GM13976 (cell line): ENCODE data around the gene ARL17B.
"Not testable (repeated sequence)": the region's sequence is repeated elsewhere in the genome, so short reads cannot be mapped to it uniquely, and the experiment has no call there.

Experiments
- DNase-seq: peaks from one replicate; pipeline ENCODE4 v3.0.0; 2012; ENCODE audit warnings: low spot score
- in situ Hi-C: fragments of 300-500 bp; cut with MboI; formaldehyde crosslinking; loops from one replicate; pipeline ENCODE4 v1.12.0; 2022; ENCODE audit warnings: low sequenced_read_pairs, mixed read lengths, inconsistent platforms; ENCODE audit not compliant: unreplicated experiment
- TF ChIP-seq, protein P1 (sequence below): IDR thresholded peaks from 2 replicates; pipeline ENCODE4 v1.5.1; 2012; ENCODE audit warnings: borderline replicate concordance, mild to moderate bottlenecking; ENCODE audit not compliant: insufficient read depth; ENCODE audit errors: extremely low read depth, missing control alignments, control extremely low read depth

ARL17B gene

DNA sequence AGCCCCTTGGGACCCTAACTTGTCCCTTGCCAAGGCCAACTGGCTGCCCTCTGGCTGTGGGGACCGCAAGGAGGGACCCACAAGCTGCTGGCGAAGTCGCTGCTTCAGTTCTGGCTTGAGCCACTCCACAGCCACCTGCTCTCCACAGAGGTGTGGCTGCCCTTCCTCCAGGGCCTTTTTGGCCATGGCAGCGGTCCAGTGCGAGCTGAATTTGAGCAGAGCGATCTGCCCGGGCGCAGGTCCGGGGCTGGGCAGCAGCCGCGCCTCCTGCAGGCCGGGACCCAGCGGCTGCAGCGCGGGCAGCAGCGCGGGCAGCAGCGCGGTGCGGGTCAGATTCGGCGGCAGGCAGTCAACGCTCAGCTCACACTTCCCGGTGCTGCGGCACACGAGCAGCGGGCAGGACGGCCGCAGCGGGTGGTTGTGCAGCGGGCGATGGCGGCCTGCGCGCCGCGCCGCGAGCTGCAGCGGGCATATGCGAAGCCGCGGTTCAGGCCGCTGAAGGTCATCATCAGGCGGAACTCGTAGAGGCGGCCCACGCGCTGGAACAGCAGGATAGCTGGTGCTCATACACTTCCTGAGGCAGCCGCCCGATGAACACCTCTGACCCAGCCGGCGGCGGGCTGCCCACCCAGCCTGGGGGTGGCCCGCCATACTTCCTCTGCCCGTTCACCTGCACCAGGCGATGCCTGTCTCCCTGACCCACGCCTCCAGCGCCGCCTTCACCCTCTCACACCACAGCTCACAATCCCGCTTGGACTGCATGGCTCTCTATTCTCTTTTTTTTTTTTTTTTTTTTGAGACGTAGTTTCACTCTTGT, 101.5 kb downstream of the ARL17B start:
- TF ChIP-seq, protein P1, sequence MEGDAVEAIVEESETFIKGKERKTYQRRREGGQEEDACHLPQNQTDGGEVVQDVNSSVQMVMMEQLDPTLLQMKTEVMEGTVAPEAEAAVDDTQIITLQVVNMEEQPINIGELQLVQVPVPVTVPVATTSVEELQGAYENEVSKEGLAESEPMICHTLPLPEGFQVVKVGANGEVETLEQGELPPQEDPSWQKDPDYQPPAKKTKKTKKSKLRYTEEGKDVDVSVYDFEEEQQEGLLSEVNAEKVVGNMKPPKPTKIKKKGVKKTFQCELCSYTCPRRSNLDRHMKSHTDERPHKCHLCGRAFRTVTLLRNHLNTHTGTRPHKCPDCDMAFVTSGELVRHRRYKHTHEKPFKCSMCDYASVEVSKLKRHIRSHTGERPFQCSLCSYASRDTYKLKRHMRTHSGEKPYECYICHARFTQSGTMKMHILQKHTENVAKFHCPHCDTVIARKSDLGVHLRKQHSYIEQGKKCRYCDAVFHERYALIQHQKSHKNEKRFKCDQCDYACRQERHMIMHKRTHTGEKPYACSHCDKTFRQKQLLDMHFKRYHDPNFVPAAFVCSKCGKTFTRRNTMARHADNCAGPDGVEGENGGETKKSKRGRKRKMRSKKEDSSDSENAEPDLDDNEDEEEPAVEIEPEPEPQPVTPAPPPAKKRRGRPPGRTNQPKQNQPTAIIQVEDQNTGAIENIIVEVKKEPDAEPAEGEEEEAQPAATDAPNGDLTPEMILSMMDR = peak; percentile 34
- in situ Hi-C loops = loop anchor here (25.0 kb wide), 1 partner anchor 673 kb away; no protein-coding TSS in a partner anchor
- DNase-seq = not testable (repeated sequence)

DNA sequence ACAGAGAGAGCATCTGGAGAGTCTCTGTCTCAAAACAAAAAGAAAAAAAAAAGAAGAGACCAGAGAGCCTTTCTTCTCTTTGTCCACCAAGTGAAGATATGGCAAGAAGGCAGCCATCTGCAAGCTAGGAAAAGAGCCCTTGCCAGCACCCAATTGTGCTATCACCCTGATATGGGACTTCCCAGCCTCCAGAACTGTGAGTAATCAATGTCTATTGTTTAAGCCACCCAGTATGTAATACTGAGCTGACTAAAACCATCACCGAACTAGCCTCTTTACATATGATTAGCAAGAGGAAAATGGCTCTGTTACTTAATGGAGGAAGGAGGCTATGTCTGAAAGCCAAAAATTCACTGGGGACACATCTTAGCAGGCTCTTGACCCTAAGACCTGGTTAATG, 105.2 kb downstream of the ARL17B start:
- in situ Hi-C loops = loop anchor here (25.0 kb wide), 1 partner anchor 669 kb away; no protein-coding TSS in a partner anchor
- not testable (repeated sequence) for DNase-seq

DNA sequence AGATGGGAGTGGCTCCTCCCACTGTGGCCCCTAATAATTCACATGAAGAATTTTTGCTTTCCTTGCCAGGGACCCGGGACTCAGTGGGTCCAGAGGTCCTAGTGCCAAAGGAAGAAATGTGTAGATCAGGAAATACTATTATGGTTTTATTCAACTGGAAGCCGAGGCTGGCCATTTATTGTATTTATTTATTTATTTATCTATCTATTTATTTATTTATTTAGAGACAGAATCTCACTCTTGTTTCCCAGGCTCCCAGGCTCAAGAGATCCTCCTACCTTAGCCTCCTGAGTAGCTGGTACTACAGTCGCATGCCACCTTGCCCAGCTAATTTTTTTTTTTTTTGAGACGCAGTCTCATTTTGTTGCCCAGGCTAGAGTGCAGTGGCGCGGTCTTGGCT, 107.4 kb downstream of the ARL17B start:
- in situ Hi-C loops = loop anchor here (25.0 kb wide), 1 partner anchor 667 kb away; no protein-coding TSS in a partner anchor
- DNase-seq = not testable (repeated sequence)

DNA sequence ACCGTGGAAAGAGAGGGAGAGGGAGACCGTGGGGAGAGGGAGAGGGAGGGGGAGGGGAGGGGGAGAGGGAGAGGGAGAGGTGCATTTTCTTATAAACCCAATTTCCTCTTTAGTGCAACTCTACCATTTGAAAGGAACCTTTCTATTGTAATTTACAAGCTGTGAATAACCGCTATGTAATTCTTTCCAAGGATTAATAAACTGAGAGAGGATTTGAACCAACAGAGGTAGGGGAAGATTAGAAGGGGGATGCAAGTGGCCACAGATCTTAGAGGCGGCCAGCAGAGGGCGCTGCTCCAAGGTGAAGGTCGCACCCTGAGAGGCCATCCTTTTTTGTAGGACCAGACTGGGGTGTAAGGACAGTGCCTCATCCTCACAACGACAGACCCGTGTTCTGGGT, 107.8 kb downstream of the ARL17B start:
- in situ Hi-C loops = loop anchor here (25.0 kb wide), 1 partner anchor 666 kb away; no protein-coding TSS in a partner anchor
- TF ChIP-seq, protein P1 = peak; percentile 86
- peak; percentile 83 for DNase-seq

DNA sequence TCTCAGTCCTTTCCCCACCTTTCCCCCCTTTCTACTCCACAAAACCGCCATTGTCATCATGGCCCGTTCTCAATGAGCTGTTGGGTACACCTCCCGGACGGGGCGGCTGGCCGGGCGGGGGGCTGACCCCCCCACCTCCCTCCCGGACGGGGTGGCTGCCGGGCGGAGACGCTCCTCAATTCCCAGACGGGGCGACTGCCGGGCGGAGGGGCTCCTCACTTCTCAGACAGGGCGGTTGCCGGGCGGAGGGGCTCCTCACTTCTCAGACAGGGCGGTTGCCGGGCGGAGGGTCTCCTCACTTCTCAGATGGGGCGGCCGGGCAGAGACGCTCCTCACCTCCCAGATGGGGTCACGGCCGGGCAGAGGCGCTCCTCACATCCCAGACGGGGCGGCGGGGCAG, 108.8 kb downstream of the ARL17B start:
- in situ Hi-C loops = loop anchor here (25.0 kb wide), 1 partner anchor 666 kb away; no protein-coding TSS in a partner anchor
- DNase-seq = not testable (repeated sequence)

DNA sequence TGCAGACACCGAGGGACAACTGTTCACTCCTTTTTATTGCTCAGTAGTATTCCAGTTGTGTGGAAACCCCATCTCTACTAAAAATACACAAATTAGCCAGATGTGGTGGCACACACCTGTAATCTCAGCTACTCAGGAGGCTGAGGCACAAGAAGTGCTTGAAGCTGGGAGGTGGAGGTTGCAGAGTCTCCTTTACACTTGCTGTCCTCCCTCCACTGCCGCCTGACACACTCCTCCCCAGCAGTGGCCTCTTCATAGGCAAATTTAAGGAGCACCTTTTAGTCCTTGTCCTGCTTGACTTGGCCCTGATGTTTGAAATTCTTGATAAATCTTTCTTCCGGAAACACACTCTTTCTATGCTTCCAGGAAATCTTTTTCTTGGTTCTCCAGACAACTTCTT, 112.4 kb downstream of the ARL17B start:
- in situ Hi-C loops, DNase-seq: not testable (repeated sequence)

DNA sequence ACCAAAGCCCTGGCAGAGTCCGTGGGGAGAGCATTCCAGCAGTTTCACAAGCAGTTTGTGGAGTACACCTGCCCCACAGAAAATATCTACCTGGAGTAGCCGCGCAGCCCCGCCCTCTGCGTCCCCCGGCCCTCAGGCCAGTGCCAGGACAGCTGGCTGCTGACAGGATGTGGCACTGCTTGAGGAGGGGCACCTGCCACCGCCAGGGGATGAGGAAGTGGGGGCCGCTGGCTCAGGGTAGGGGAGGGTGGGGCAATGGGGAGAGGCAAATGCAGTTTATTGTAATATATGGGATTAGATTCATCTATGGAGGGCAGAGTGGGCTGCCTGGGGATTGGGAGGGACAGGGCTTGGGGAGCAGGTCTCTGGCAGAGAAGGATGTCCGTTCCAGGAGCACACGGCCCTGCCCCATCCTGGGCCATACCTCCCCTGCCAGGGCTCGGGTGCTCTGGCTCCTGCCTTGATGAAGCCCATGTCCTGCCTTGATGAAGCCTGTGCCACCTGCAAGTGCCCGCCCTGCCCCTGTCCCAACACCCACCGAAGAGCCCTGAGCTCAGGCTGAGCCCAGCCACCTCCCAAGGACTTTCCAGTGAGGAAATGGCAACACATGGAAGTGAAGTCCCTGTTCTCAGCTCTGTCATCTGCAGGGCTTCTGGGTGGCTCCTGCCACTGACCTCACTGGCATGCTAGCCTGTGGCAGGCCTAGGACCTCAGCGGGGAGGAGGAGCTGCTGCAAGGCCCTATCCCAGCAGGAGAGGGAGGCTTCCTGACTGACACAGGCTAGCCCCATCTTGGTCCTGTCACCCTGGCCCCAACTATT, 116.4 kb downstream of the ARL17B start:
- in situ Hi-C loops, DNase-seq: not testable (repeated sequence)

DNA sequence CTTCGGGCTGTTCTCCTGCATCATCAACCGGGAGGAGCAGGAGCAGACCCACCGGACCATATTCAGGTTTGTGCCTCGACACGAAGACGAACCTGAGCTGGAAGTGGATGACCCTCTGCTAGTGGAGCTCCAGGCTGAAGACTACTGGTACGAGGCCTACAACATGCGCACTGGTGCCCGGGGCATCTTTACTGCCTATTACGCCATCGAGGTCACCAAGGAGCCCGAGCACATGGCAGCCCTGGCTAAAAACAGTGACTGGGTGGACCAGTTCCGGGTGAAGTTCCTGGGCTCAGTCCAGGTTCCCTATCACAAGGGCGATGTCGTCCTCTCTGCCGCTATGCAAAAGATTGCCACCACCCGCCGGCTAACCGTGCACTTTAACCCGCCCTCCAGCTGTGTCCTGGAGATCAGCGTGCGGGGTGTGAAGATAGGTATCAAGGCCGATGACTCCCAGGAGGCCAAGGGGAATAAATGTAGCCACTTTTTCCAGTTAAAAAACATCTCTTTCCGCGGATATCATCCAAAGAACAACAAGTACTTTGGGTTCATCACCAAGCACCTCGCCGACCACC, 117.1 kb downstream of the ARL17B start:
- in situ Hi-C loops, DNase-seq: not testable (repeated sequence)

DNA sequence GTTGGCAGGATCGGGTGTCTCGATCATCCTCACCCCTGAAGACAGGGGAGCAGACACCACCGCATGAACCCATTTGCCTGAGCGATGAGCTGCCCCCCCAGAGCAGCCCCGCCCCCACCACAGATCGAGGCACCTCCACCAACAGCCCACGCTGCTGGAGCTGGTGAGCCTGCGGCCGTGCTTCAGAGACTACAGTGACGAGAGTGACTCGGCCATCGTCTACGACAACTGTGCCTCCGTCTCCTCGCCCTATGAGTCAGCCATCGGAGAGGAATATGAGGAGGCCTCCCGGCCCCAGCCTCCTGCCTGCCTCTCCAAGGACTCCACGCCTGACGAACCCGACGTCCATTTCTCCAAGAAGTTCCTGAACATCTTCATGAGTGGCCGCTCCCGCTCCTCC, 117.6 kb downstream of the ARL17B start:
- in situ Hi-C loops, DNase-seq: not testable (repeated sequence)

DNA sequence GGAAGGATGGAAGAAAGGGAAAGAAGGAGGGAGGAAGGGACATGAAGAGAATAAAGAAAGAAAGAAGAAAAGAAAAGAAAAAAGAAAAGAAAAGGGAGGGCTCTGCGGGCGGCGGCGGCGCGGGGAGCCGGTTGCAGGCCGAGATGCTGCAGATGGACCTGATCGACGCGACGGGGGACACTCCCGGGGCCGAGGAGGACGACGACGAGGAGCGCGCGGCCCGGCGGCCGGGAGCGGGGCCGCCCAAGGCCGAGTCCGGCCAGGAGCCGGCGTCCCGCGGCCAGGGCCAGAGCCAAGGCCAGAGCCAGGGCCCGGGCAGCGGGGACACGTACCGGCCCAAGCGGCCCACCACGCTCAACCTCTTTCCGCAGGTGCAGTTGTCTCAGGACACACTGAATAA, 118.1 kb downstream of the ARL17B start:
- in situ Hi-C loops, DNase-seq: not testable (repeated sequence)

DNA sequence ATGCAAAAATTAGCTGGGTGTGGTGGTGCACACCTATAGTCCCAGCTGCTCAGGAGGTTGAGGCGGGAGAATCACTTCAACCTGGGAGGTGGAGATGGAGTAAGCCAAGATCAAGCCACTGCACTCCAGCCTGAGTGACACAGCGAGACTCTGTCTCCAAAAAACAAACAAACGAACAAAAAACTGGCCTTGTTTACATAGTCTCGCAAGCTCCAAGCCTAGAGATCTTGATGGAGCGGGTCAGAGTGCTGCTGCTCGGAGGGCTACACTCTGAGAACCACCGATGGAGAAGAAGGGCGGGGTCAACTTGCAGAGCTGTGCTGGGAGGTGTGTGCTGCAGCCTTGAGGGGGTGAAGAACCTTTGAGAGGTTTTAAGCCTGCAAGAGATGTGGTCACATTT, 130.2 kb downstream of the ARL17B start:
- DNase-seq, in situ Hi-C loops: not testable (repeated sequence)

DNA sequence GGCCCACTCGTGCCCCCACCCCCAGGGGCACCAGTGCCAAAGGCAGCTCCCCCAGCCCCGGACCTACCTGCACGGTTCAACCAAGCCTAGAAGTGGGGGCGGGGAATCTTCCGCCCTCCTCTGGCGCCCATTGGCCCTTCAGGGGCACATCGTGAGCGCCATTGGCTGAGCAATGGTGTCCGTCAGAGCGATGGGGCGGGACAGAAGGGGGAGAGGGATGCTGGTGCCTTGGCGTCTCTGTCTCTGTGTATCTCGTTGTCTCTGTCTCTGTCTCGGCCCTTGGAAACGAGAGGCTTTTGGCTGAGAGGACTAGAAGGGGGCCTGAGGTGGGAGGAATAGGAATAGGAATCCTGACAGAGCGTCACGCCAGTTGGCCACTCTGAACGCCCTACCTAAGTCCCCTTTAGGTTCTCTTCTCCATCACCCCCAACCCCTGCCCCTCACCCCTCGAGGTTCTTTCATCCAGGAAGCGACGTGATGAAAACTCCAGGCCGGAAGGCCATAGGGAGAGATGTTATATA, 136.2 kb downstream of the ARL17B start:
- in situ Hi-C loops = not testable (repeated sequence)
- peak; percentile 87 for DNase-seq

DNA sequence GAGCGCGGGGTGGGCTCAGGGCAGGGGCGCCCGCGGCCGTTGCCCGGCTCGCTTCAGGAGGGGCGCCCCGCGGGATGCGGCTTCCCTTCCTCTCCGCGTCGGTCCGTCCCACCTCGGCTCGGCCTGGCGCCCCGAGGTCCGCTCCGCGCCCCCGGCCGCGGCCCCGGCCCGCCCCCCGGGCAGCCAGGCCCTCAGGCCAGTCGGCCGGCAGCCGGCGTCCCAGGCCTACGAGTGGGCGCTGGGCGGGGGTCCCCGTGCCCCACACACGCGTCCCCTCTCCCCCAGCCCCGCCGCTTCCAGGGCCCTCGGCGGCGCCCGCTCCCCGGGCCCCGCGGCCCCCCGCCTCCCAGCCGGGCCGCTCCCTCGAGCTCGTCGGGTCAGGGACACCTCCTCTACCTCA, 136.7 kb downstream of the ARL17B start:
- DNase-seq = peak; percentile 22
- in situ Hi-C loops = not testable (repeated sequence)
